H1 (cell line): ENCODE results near the gene CYLD. TPM values are rescaled to one million over a fixed set of nuclear protein-coding genes. Genes with fewer than 3 reads are reported as not detected.

ENCODE experiments used
- CTCF ChIA-PET: fragments of 300-600 bp; sonication (Branson Sonifier 250); formaldehyde crosslinking; loops from one replicate; lab custom pipeline; 2021; ENCODE audit not compliant: partially characterized antibody; lab: Charles Lee
- POLR2A ChIA-PET: fragments of 300-600 bp; sonication (Branson Sonifier 250); formaldehyde crosslinking; loops from one replicate; lab custom pipeline; 2021; ENCODE audit warnings: inconsistent platforms; ENCODE audit not compliant: partially characterized antibody; lab: Charles Lee
- DNase-seq, 2 experiments: peaks; one replicate each; pipeline versions ENCODE4 v3.0.0 to v3.0.0-alpha.2; 2010 to 2022; ENCODE audit warnings: low spot score in 2 of 2, low read depth in 1 of 2, mixed read lengths in 1 of 2
- FAIRE-seq: peaks from 2 replicates; lab custom pipeline; 2011; peaks lifted over from hg19 to GRCh38; lab: Jason Lieb, UNC
- H2AFZ ChIP-seq: 2 replicates; pipeline ENCODE4 v1.8.1; 2012; ENCODE audit warnings: low read length, inconsistent platforms
- H2AK5ac ChIP-seq: 2 replicates; pipeline ENCODE4 v1.6.1; 2013; ENCODE audit warnings: low read depth, low read length
- H2BK120ac ChIP-seq: replicated peaks from 2 replicates; pipeline ENCODE3; 2013; ENCODE audit warnings: low read depth, low read length, inconsistent platforms
- H2BK12ac ChIP-seq: 2 replicates; pipeline ENCODE4 v1.6.1; 2013; ENCODE audit warnings: low read depth, low read length
- H2BK15ac ChIP-seq: 2 replicates; pipeline ENCODE4 v1.6.1; 2013; ENCODE audit warnings: low read length
- H2BK20ac ChIP-seq: 2 replicates; pipeline ENCODE4 v1.6.1; 2013; ENCODE audit warnings: low read length
- H2BK5ac ChIP-seq: 2 replicates; pipeline ENCODE4 v1.6.1; 2013; ENCODE audit warnings: low read depth, low read length
- H3K14ac ChIP-seq: 2 replicates; pipeline ENCODE4 v1.6.1; 2013; ENCODE audit warnings: inconsistent platforms; ENCODE audit not compliant: insufficient read length
- H3K18ac ChIP-seq: 2 replicates; pipeline ENCODE4 v1.6.1; 2013; ENCODE audit warnings: low read length; ENCODE audit errors: extremely low read depth
- H3K23ac ChIP-seq: 2 replicates; pipeline ENCODE4 v1.6.1; 2013; ENCODE audit warnings: inconsistent platforms; ENCODE audit not compliant: insufficient read length
- H3K23me2 ChIP-seq: 2 replicates; pipeline ENCODE4 v1.6.1; 2013; ENCODE audit warnings: low read depth, low read length
- H3K27ac ChIP-seq: 2 replicates; pipeline ENCODE4 v1.6.1; 2011; ENCODE audit warnings: low read depth, low read length, inconsistent platforms
- H3K27me3 ChIP-seq, 4 experiments: replicated peaks in 1 of 4; 1 replicate in 1 of 4; 2 replicates in 3 of 4; pipeline versions ENCODE4 v1.6.1 to v1.8.1; 2011 to 2013; ENCODE audit warnings: low read length in 3 of 4, mild to moderate bottlenecking in 3 of 4, inconsistent platforms in 2 of 4, mixed read lengths in 2 of 4, moderate library complexity in 1 of 4; ENCODE audit not compliant: control insufficient read depth in 3 of 4, insufficient read depth in 3 of 4; ENCODE audit errors: extremely low read depth in 1 of 4
- H3K36me3 ChIP-seq, 4 experiments: 2 replicates each; pipeline versions ENCODE4 v1.6.1 to v1.8.1; 2011 to 2013; ENCODE audit warnings: mild to moderate bottlenecking in 4 of 4, low read length in 3 of 4, moderate library complexity in 2 of 4, control low read depth in 1 of 4, inconsistent platforms in 1 of 4; ENCODE audit not compliant: insufficient read depth in 4 of 4, control insufficient read depth in 2 of 4
- H3K4ac ChIP-seq: replicated peaks from 2 replicates; pipeline ENCODE3; 2013; ENCODE audit warnings: low read length, low read depth, mixed read lengths, inconsistent platforms; ENCODE audit not compliant: insufficient read length
- H3K4me1 ChIP-seq, 4 experiments: replicated peaks in 1 of 4; 1 replicate in 1 of 4; 2 replicates in 3 of 4; pipeline versions ENCODE4 v1.6.1 to v1.8.1; 2011 to 2013; ENCODE audit warnings: low read length in 3 of 4, inconsistent platforms in 2 of 4, mixed read lengths in 1 of 4; ENCODE audit not compliant: insufficient read depth in 4 of 4, control insufficient read depth in 3 of 4
- H3K4me2 ChIP-seq, 2 experiments: 2 replicates each; pipeline versions ENCODE4 v1.6.1 to v1.8.1; 2011 to 2013; ENCODE audit warnings: low read depth in 2 of 2, low read length in 2 of 2, control low read depth in 1 of 2, inconsistent platforms in 1 of 2, mild to moderate bottlenecking in 1 of 2; ENCODE audit not compliant: insufficient read depth in 1 of 2
- H3K4me3 ChIP-seq, 4 experiments: fragments of 200-600, 300-600 bp in 1 of 4; sonication (generic), shearing (Covaris generic), sonication (Bioruptor Twin) in 1 of 4; 2 replicates each; pipeline versions ENCODE4 v1.5.1 to v1.8.1; 2011 to 2016; ENCODE audit warnings: low read length in 4 of 4, low read depth in 3 of 4, control low read depth in 2 of 4, inconsistent platforms in 2 of 4, mild to moderate bottlenecking in 2 of 4, mixed read lengths in 1 of 4, moderate library complexity in 1 of 4; ENCODE audit not compliant: insufficient read depth in 2 of 4; ENCODE audit errors: extremely low read depth in 1 of 4
- H3K56ac ChIP-seq: replicated peaks from 2 replicates; pipeline ENCODE3; 2013; ENCODE audit warnings: low read depth, mild to moderate bottlenecking, mixed read lengths, low read length, inconsistent platforms; ENCODE audit not compliant: insufficient read length
- H3K79me1 ChIP-seq: 2 replicates; pipeline ENCODE4 v1.6.1; 2013; ENCODE audit warnings: low read depth, low read length, control low read depth
- H3K79me2 ChIP-seq, 2 experiments: 2 replicates each; pipeline versions ENCODE4 v1.6.1 to v1.8.1; 2012 to 2013; ENCODE audit warnings: low read length in 2 of 2, mild to moderate bottlenecking in 2 of 2, inconsistent platforms in 1 of 2; ENCODE audit not compliant: insufficient read depth in 2 of 2, control insufficient read depth in 1 of 2
- H3K9ac ChIP-seq, 4 experiments: replicated peaks in 1 of 4; 1 replicate in 1 of 4; 2 replicates in 3 of 4; pipeline versions ENCODE4 v1.6.1 to v1.8.1; 2011 to 2013; ENCODE audit warnings: low read depth in 3 of 4, low read length in 3 of 4, control low read depth in 2 of 4, mild to moderate bottlenecking in 2 of 4, moderate library complexity in 2 of 4, inconsistent platforms in 1 of 4; ENCODE audit errors: extremely low read depth in 1 of 4
- H3K9me3 ChIP-seq, 2 experiments: 2 replicates each; pipeline versions ENCODE4 v1.6.1 to v1.8.1; 2012 to 2013; ENCODE audit warnings: mild to moderate bottlenecking in 2 of 2, moderate library complexity in 2 of 2, control low read depth in 1 of 2, inconsistent platforms in 1 of 2, low read depth in 1 of 2, low read length in 1 of 2, mixed read lengths in 1 of 2; ENCODE audit not compliant: insufficient read depth in 2 of 2
- H4K20me1 ChIP-seq, 2 experiments: replicated peaks in 1 of 2; 2 replicates each; pipeline versions ENCODE3 to v1.8.1; 2011 to 2013; ENCODE audit warnings: inconsistent platforms in 2 of 2, low read length in 2 of 2, mild to moderate bottlenecking in 1 of 2; ENCODE audit not compliant: insufficient read depth in 2 of 2, control insufficient read depth in 1 of 2
- H4K5ac ChIP-seq: 2 replicates; pipeline ENCODE4 v1.6.1; 2013; ENCODE audit warnings: low read length, low read depth, mixed read lengths, inconsistent platforms; ENCODE audit not compliant: insufficient read length
- H4K8ac ChIP-seq: 2 replicates; pipeline ENCODE4 v1.8.0; 2013; ENCODE audit warnings: mild to moderate bottlenecking, moderate library complexity, low read length, inconsistent platforms; ENCODE audit not compliant: insufficient read depth; ENCODE audit errors: extremely low read depth
- H4K91ac ChIP-seq: replicated peaks from 2 replicates; pipeline ENCODE3; 2013; ENCODE audit warnings: low read length, mixed read lengths, inconsistent platforms; ENCODE audit not compliant: insufficient read length
- BCL11A ChIP-seq, 2 experiments: IDR thresholded peaks; one replicate each; pipeline ENCODE4 v1.6.1; 2011; ENCODE audit warnings: low read depth in 2 of 2, low read length in 2 of 2, mild to moderate bottlenecking in 2 of 2
- CREB1 ChIP-seq: IDR thresholded peaks from 2 replicates; pipeline ENCODE4 v1.6.1; 2012; ENCODE audit warnings: inconsistent platforms
- EP300 ChIP-seq, 2 experiments: IDR thresholded peaks; 1 replicate in 1 of 2; 2 replicates in 1 of 2; pipeline ENCODE4 v1.6.1; 2011 to 2012; ENCODE audit warnings: low read depth in 2 of 2, low read length in 2 of 2, mild to moderate bottlenecking in 2 of 2, borderline replicate concordance in 1 of 2, inconsistent platforms in 1 of 2, moderate library complexity in 1 of 2
- FOSL1 ChIP-seq: IDR thresholded peaks from 2 replicates; pipeline ENCODE4 v1.6.1; 2011; ENCODE audit warnings: mild to moderate bottlenecking, low read depth, low read length, moderate library complexity; ENCODE audit not compliant: insufficient read depth
- GTF2F1 ChIP-seq: IDR thresholded peaks from 2 replicates; pipeline ENCODE4 v1.6.1; 2012; ENCODE audit warnings: low read depth, low read length, improper control_type of control experiment, borderline replicate concordance
- HDAC2 ChIP-seq, 2 experiments: fragments of 300-600 bp in 1 of 2; sonication (generic) in 1 of 2; IDR thresholded peaks; 2 replicates each; pipeline ENCODE4 v1.6.1; 2011 to 2012; ENCODE audit warnings: low read depth in 2 of 2, low read length in 2 of 2, mild to moderate bottlenecking in 2 of 2, moderate library complexity in 2 of 2, borderline replicate concordance in 1 of 2, inconsistent platforms in 1 of 2
- JUND ChIP-seq: IDR thresholded peaks from 2 replicates; pipeline ENCODE4 v1.6.1; 2011; ENCODE audit warnings: mild to moderate bottlenecking, improper control_type of control experiment, low read length
- KDM5A ChIP-seq: fragments of 200-600 bp; IDR thresholded peaks from 2 replicates; pipeline ENCODE4 v1.7.1; 2012; ENCODE audit warnings: mild to moderate bottlenecking, low read length, inconsistent platforms, mixed read lengths
- POU5F1 ChIP-seq: IDR thresholded peaks from 2 replicates; pipeline ENCODE4 v1.6.1; 2011; ENCODE audit warnings: low read depth, mild to moderate bottlenecking, low read length, moderate library complexity
- TAF7 ChIP-seq: optimal IDR thresholded peaks from 2 replicates; pipeline ENCODE3; 2011; ENCODE audit warnings: low read depth, mild to moderate bottlenecking, inconsistent platforms, low read length, moderate library complexity, borderline replicate concordance
- TBP ChIP-seq: IDR thresholded peaks from 2 replicates; pipeline ENCODE4 v1.6.1; 2011; ENCODE audit warnings: low read depth, low read length, improper control_type of control experiment
- TEAD4 ChIP-seq: IDR thresholded peaks from 2 replicates; pipeline ENCODE4 v1.6.1; 2012; ENCODE audit warnings: low read depth, low read length, inconsistent platforms, mixed read lengths
- USF2 ChIP-seq: IDR thresholded peaks from 2 replicates; pipeline ENCODE4 v1.6.1; 2011; ENCODE audit warnings: low read length, improper control_type of control experiment
- YY1 ChIP-seq: IDR thresholded peaks from 2 replicates; pipeline ENCODE4 v1.6.1; 2011; ENCODE audit warnings: low read depth, mild to moderate bottlenecking, low read length
- ZNF274 ChIP-seq: IDR thresholded peaks from 2 replicates; pipeline ENCODE4 v1.7.0; 2012; ENCODE audit warnings: low read length, borderline replicate concordance; ENCODE audit errors: extremely low read depth
- polyA plus RNA-seq, 7 experiments: library from polyadenylated mRNA; depleted of rRNA in 3 of 7; stranded (reverse) in 5 of 7; unstranded in 2 of 7; fragments of >200 nt in 5 of 7; fragments of 200-250 nt in 2 of 7; gene quantifications; 1 replicate in 5 of 7; 2 replicates in 1 of 7; 4 replicates in 1 of 7; pipeline versions ENCODE4 v1.2.1 to v1.2.3, GENCODE V29; 2011 to 2013; ENCODE audit warnings: missing spikeins in 2 of 7, mixed read lengths in 2 of 7
- total RNA-seq: library from RNA; stranded (reverse); fragmentation: NEBNext Ultra II Directional; extraction: Animal tissue kit (Norgen Biotek cat#: 25700); gene quantifications from 2 replicates; pipeline ENCODE4 v1.2.1, GENCODE V29; 2021

CYLD gene
- total and polyA plus RNA-seq, 2 of the 8 experiments (the other 6 are each of a cell fraction or from before 2014, with no cell fraction given), result 3.7 to 18.8 TPM

- no peak overlapping the region for H2BK5ac ChIP-seq
- no peaks in the 10 kb centered on the region for H3K23me2 ChIP-seq
- no peaks in the 10 kb centered on the region for H3K27me3 ChIP-seq
- H4K91ac ChIP-seq, result no peak overlapping the region
- H3K23ac ChIP-seq, result no peak overlapping the region
- H2AFZ ChIP-seq, result no peak overlapping the region
- H3K18ac ChIP-seq, result no peak overlapping the region
- H3K14ac ChIP-seq, result no peak overlapping the region
- H3K4me2 ChIP-seq, result no peak overlapping the region
- H2BK20ac ChIP-seq, result no peak overlapping the region
- H3K4ac ChIP-seq, result no peak overlapping the region
- no peak for TF ChIP-seq TEAD4
- no peak for TF ChIP-seq USF2
- no peak for TF ChIP-seq HDAC2 (IDR thresholded peaks at IDR 0.05; ENCODE audit: borderline replicate concordance in 1 of 2, low read depth in 2 of 2, low read length in 2 of 2)
- TF ChIP-seq YY1, result no peak
- TF ChIP-seq EP300 (IDR thresholded peaks at IDR 0.05; ENCODE audit: borderline replicate concordance in 1 of 2, low read depth in 2 of 2, low read length in 2 of 2), result no peak
- no peak for TF ChIP-seq TBP
- no peak for TF ChIP-seq FOSL1
- no peak for TF ChIP-seq GTF2F1
- no peak for TF ChIP-seq BCL11A (IDR thresholded peaks at IDR 0.05; ENCODE audit: low read depth in 2 of 2, low read length in 2 of 2)
- TF ChIP-seq CREB1, result no peak
- no peak for TF ChIP-seq JUND
- no peak for TF ChIP-seq ZNF274
- TF ChIP-seq KDM5A, result no peak
- TF ChIP-seq TAF7, result no peak
- no peak for TF ChIP-seq POU5F1
- H3K36me3 ChIP-seq, result no peaks in the 10 kb centered on the region; a peak in 2 of 8 replicates
- no peak overlapping the region for H3K56ac ChIP-seq
- ChIA-PET POLR2A (interaction anchor here (1.3 kb wide), 1 partner anchor 13 kb away, joined by 3 read pairs; no protein-coding TSS in a partner anchor), CTCF (interaction anchor here (2.0 kb wide), 1 partner anchor 17 kb away, joined by 6 read pairs; no protein-coding TSS in a partner anchor)
- H3K4me3 ChIP-seq, result no peak overlapping the region
- no peak overlapping the region for H2AK5ac ChIP-seq
- no peaks in the 10 kb centered on the region for H4K20me1 ChIP-seq
- peaks cover 3 to 4% of the 10 kb centered on the region in 2 experiments; a peak in 2 of 4 replicates for H3K9me3 ChIP-seq
- no peak overlapping the region for H2BK12ac ChIP-seq
- no peak overlapping the region for H2BK15ac ChIP-seq
- no peak overlapping the region for H2BK120ac ChIP-seq
- H4K5ac ChIP-seq, result no peak overlapping the region
- H4K8ac ChIP-seq, result no peak overlapping the region
- no peak overlapping the region for H3K9ac ChIP-seq
- H3K4me1 ChIP-seq, result no peaks in the 10 kb centered on the region
- no peak overlapping the region for H3K27ac ChIP-seq
- DNase-seq, result no peak
- H3K79me1 ChIP-seq, result no peaks in the 10 kb centered on the region
- FAIRE-seq, result no peak
- no peaks in the 10 kb centered on the region for H3K79me2 ChIP-seq
These were observed 47.9 kb downstream of the CYLD start for GRCh38 chr16:50789757-50790156.
